Measurements from ENCODE around the gene COG5. TPM values are rescaled to one million over a fixed set of nuclear protein-coding genes. Genes with fewer than 3 reads are reported as not detected.

COG5 gene
- total and polyA plus RNA-seq, 2 experiments from 2014 or later, result 15.4 to 36.5 TPM

DNA sequence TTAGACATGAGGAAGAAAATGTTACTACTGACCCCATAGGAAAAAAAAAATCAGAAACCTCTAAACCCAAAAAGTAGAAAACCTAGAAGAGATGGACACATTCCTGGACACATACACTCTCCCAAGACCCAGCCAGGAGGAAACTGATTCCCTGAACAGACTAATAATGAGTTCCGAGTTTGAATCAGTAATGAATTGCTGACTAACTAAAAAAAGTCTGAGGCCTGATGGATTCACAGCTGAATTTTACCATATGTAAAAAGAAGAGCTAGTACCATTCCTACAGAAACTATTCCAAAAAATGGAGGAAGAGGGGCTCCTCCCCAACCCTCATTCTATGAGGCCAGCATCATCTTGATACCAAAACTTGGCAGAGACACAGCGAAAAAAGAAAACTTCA lies 319.1 kb downstream of the COG5 start:
- Mint-ChIP-seq H3K36me3 (ENCODE audit: low read depth) (peaks cover 45% of the 10 kb centered on the region; the same call in 2 of the 3 replicates), H3K4me1 (peaks cover 16% of the 10 kb centered on the region)

More for the DNA sequence above, 319.1 kb downstream of the COG5 start:
- DNase-seq (ENCODE audit: low spot score), result no peak
- H3K4me3 Mint-ChIP-seq, result no peak overlapping the region
- TF ChIP-seq EZH2phosphoT487 (IDR thresholded peaks at IDR 0.05; ENCODE audit: unreplicated experiment) (no peak), EZH2 (IDR thresholded peaks at IDR 0.05; ENCODE audit: low read depth, unreplicated experiment) (no peak), JUNB (IDR thresholded peaks at IDR 0.05; ENCODE audit: unreplicated experiment) (no peak), NANOG (IDR thresholded peaks at IDR 0.05; ENCODE audit: borderline replicate concordance) (no peak), STAT1 (IDR thresholded peaks at IDR 0.05; ENCODE audit: unreplicated experiment) (no peak), POLR2AphosphoS5 (IDR thresholded peaks at IDR 0.05; ENCODE audit: low read depth) (no peak), ZNF331 (CRISPR knock-in tag; IDR thresholded peaks at IDR 0.05; ENCODE audit: low read depth) (no peak), ZNF114 (CRISPR knock-in tag; IDR thresholded peaks at IDR 0.05) (no peak)
- TF ChIP-seq, protein P1, sequence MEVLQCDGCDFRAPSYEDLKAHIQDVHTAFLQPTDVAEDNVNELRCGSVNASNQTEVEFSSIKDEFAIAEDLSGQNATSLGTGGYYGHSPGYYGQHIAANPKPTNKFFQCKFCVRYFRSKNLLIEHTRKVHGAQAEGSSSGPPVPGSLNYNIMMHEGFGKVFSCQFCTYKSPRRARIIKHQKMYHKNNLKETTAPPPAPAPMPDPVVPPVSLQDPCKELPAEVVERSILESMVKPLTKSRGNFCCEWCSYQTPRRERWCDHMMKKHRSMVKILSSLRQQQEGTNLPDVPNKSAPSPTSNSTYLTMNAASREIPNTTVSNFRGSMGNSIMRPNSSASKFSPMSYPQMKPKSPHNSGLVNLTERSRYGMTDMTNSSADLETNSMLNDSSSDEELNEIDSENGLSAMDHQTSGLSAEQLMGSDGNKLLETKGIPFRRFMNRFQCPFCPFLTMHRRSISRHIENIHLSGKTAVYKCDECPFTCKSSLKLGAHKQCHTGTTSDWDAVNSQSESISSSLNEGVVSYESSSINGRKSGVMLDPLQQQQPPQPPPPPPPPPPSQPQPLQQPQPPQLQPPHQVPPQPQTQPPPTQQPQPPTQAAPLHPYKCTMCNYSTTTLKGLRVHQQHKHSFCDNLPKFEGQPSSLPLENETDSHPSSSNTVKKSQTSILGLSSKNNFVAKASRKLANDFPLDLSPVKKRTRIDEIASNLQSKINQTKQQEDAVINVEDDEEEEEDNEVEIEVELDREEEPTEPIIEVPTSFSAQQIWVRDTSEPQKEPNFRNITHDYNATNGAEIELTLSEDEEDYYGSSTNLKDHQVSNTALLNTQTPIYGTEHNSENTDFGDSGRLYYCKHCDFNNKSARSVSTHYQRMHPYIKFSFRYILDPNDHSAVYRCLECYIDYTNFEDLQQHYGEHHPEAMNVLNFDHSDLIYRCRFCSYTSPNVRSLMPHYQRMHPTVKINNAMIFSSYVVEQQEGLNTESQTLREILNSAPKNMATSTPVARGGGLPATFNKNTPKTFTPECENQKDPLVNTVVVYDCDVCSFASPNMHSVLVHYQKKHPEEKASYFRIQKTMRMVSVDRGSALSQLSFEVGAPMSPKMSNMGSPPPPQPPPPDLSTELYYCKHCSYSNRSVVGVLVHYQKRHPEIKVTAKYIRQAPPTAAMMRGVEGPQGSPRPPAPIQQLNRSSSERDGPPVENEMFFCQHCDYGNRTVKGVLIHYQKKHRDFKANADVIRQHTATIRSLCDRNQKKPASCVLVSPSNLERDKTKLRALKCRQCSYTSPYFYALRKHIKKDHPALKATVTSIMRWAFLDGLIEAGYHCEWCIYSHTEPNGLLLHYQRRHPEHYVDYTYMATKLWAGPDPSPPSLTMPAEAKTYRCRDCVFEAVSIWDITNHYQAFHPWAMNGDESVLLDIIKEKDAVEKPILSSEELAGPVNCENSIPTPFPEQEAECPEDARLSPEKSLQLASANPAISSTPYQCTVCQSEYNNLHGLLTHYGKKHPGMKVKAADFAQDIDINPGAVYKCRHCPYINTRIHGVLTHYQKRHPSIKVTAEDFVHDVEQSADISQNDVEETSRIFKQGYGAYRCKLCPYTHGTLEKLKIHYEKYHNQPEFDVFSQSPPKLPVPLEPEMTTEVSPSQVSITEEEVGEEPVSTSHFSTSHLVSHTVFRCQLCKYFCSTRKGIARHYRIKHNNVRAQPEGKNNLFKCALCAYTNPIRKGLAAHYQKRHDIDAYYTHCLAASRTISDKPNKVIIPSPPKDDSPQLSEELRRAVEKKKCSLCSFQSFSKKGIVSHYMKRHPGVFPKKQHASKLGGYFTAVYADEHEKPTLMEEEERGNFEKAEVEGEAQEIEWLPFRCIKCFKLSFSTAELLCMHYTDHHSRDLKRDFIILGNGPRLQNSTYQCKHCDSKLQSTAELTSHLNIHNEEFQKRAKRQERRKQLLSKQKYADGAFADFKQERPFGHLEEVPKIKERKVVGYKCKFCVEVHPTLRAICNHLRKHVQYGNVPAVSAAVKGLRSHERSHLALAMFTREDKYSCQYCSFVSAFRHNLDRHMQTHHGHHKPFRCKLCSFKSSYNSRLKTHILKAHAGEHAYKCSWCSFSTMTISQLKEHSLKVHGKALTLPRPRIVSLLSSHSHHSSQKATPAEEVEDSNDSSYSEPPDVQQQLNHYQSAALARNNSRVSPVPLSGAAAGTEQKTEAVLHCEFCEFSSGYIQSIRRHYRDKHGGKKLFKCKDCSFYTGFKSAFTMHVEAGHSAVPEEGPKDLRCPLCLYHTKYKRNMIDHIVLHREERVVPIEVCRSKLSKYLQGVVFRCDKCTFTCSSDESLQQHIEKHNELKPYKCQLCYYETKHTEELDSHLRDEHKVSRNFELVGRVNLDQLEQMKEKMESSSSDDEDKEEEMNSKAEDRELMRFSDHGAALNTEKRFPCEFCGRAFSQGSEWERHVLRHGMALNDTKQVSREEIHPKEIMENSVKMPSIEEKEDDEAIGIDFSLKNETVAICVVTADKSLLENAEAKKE (CRISPR knock-in tag; IDR thresholded peaks at IDR 0.05), result no peak
- TF ChIP-seq, protein P2, sequence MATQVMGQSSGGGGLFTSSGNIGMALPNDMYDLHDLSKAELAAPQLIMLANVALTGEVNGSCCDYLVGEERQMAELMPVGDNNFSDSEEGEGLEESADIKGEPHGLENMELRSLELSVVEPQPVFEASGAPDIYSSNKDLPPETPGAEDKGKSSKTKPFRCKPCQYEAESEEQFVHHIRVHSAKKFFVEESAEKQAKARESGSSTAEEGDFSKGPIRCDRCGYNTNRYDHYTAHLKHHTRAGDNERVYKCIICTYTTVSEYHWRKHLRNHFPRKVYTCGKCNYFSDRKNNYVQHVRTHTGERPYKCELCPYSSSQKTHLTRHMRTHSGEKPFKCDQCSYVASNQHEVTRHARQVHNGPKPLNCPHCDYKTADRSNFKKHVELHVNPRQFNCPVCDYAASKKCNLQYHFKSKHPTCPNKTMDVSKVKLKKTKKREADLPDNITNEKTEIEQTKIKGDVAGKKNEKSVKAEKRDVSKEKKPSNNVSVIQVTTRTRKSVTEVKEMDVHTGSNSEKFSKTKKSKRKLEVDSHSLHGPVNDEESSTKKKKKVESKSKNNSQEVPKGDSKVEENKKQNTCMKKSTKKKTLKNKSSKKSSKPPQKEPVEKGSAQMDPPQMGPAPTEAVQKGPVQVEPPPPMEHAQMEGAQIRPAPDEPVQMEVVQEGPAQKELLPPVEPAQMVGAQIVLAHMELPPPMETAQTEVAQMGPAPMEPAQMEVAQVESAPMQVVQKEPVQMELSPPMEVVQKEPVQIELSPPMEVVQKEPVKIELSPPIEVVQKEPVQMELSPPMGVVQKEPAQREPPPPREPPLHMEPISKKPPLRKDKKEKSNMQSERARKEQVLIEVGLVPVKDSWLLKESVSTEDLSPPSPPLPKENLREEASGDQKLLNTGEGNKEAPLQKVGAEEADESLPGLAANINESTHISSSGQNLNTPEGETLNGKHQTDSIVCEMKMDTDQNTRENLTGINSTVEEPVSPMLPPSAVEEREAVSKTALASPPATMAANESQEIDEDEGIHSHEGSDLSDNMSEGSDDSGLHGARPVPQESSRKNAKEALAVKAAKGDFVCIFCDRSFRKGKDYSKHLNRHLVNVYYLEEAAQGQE (IDR thresholded peaks at IDR 0.05; ENCODE audit: unreplicated experiment), result no peak
- TF ChIP-seq, protein P3, sequence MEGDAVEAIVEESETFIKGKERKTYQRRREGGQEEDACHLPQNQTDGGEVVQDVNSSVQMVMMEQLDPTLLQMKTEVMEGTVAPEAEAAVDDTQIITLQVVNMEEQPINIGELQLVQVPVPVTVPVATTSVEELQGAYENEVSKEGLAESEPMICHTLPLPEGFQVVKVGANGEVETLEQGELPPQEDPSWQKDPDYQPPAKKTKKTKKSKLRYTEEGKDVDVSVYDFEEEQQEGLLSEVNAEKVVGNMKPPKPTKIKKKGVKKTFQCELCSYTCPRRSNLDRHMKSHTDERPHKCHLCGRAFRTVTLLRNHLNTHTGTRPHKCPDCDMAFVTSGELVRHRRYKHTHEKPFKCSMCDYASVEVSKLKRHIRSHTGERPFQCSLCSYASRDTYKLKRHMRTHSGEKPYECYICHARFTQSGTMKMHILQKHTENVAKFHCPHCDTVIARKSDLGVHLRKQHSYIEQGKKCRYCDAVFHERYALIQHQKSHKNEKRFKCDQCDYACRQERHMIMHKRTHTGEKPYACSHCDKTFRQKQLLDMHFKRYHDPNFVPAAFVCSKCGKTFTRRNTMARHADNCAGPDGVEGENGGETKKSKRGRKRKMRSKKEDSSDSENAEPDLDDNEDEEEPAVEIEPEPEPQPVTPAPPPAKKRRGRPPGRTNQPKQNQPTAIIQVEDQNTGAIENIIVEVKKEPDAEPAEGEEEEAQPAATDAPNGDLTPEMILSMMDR (conservative IDR thresholded peaks at IDR 0.05; ENCODE audit: low read depth in 2 of 2), result no peak
- TF ChIP-seq, protein P4, sequence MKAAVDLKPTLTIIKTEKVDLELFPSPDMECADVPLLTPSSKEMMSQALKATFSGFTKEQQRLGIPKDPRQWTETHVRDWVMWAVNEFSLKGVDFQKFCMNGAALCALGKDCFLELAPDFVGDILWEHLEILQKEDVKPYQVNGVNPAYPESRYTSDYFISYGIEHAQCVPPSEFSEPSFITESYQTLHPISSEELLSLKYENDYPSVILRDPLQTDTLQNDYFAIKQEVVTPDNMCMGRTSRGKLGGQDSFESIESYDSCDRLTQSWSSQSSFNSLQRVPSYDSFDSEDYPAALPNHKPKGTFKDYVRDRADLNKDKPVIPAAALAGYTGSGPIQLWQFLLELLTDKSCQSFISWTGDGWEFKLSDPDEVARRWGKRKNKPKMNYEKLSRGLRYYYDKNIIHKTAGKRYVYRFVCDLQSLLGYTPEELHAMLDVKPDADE (IDR thresholded peaks at IDR 0.05), result no peak
- Histone ChIP-seq H4K20me1 (replicated peaks; ENCODE audit: insufficient read depth) (no peaks in the 10 kb centered on the region), H3K4me2 (no peak overlapping the region), H3K27ac (ENCODE audit: low read depth) (no peak overlapping the region), H3K27me3 (ENCODE audit: insufficient read depth) (no peaks in the 10 kb centered on the region), H3F3A (replicated peaks; ENCODE audit: low read depth) (no peaks in the 10 kb centered on the region), H3K36me3 (ENCODE audit: insufficient read depth) (0 out of 2 replicates have a peak, but pooled peaks cover 4% of the 10 kb centered on the region), H3K9me2 (ENCODE audit: insufficient read depth) (no peaks in the 10 kb centered on the region; the same call in 1 of the 2 replicates), H3K4me1 (ENCODE audit: insufficient read depth) (peaks cover 3% of the 10 kb centered on the region; the same call in 1 of the 2 replicates), H2AFZ (no peak overlapping the region), H3K4me3 (no peak overlapping the region), H3K79me2 (replicated peaks; ENCODE audit: insufficient read depth) (no peaks in the 10 kb centered on the region)
- no peak for ATAC-seq
- no peak overlapping the region for H3K27ac Mint-ChIP-seq
- H3K27me3 Mint-ChIP-seq (ENCODE audit: insufficient read depth, low read depth, poor library complexity), result peaks cover 4% of the 10 kb centered on the region
- peaks cover 15% of the 10 kb centered on the region; the same call in 2 of the 3 replicates for H3K9me3 Mint-ChIP-seq
